Smooth muscle cell (in vitro differentiated cells): ENCODE results near the gene S100Z. TPM values are rescaled to one million over a fixed set of nuclear protein-coding genes. Genes with fewer than 3 reads are reported as not detected.

ENCODE experiments used
- DNase-seq: peaks from one replicate; lab custom pipeline; 2025; ENCODE audit not compliant: unreplicated experiment; lab: John Stamatoyannopoulos, UW
- H2AFZ ChIP-seq: fragments of 200-600 bp; sonication (generic); 2 replicates; pipeline ENCODE4 v1.6.0; 2016; ENCODE audit warnings: antibody characterized with exemption, low read depth, mild to moderate bottlenecking
- H3F3A ChIP-seq: fragments of 200-600 bp; sonication (generic); 2 replicates; pipeline ENCODE4 v1.6.0; 2017; ENCODE audit warnings: antibody characterized with exemption, low read depth
- H3K27ac ChIP-seq: fragments of 200-600 bp; sonication (generic); 2 replicates; pipeline ENCODE4 v1.5.1; 2016; ENCODE audit warnings: low read depth, mild to moderate bottlenecking
- H3K27me3 ChIP-seq: fragments of 200-600 bp; sonication (generic); 2 replicates; pipeline ENCODE4 v1.6.1; 2016; ENCODE audit warnings: low read depth, mild to moderate bottlenecking
- H3K36me3 ChIP-seq: fragments of 200-600 bp; sonication (generic); 2 replicates; pipeline ENCODE4 v1.5.1; 2016; ENCODE audit warnings: low read depth
- H3K4me1 ChIP-seq: fragments of 200-600 bp; sonication (generic); 2 replicates; pipeline ENCODE4 v1.5.1; 2016; ENCODE audit warnings: low read depth
- H3K4me2 ChIP-seq: fragments of 200-600 bp; sonication (generic); 2 replicates; pipeline ENCODE4 v1.6.0; 2016; ENCODE audit warnings: mild to moderate bottlenecking
- H3K4me3 ChIP-seq: fragments of 200-600 bp; sonication (generic); 2 replicates; pipeline ENCODE4 v1.5.1; 2016; ENCODE audit warnings: mild to moderate bottlenecking
- H3K79me2 ChIP-seq: fragments of 200-600 bp; sonication (generic); 2 replicates; pipeline ENCODE4 v1.6.0; 2016; ENCODE audit warnings: low read depth, mild to moderate bottlenecking
- H3K9ac ChIP-seq: fragments of 200-600 bp; sonication (generic); 2 replicates; pipeline ENCODE4 v1.6.0; 2016; ENCODE audit warnings: low read depth
- H3K9me3 ChIP-seq: fragments of 200-600 bp; sonication (generic); replicated peaks from 2 replicates; pipeline ENCODE4 v1.5.1; 2016; ENCODE audit warnings: low read depth
- H4K20me1 ChIP-seq: fragments of 200-600 bp; sonication (generic); 2 replicates; pipeline ENCODE4 v1.6.0; 2016; ENCODE audit warnings: low read depth
- WGBS: methylation state at CpG from one replicate; pipeline ENCODE4 v1.1.7; 2016; ENCODE audit warnings: low lambda C conversion rate; 5-methylcytosine and 5-hydroxymethylcytosine counted together
- polyA plus RNA-seq: library from polyadenylated mRNA; unstranded; fragments of >200 nt; fragmentation: Nextera tagmentation; extraction: Ambion mirVana; gene quantifications from 2 replicates; pipeline ENCODE4 v1.2.1, GENCODE V29; 2016
- total RNA-seq: library from RNA; depleted of rRNA; stranded (reverse); fragments of >200 nt; gene quantifications from 2 replicates; pipeline ENCODE4 v1.2.3, GENCODE V29; 2014
- TF ChIP-seq, protein P1 (sequence below): fragments of 200-600 bp; sonication (generic); IDR thresholded peaks from 2 replicates; pipeline ENCODE4 v1.5.1; 2017; ENCODE audit warnings: borderline replicate concordance, mild to moderate bottlenecking, antibody characterized with exemption; ENCODE audit not compliant: insufficient read depth, poor library complexity, severe bottlenecking

Gene S100Z
- total and polyA plus RNA-seq, 2 experiments from 2014 or later, result 0.34 TPM; not detected in 1

DNA sequence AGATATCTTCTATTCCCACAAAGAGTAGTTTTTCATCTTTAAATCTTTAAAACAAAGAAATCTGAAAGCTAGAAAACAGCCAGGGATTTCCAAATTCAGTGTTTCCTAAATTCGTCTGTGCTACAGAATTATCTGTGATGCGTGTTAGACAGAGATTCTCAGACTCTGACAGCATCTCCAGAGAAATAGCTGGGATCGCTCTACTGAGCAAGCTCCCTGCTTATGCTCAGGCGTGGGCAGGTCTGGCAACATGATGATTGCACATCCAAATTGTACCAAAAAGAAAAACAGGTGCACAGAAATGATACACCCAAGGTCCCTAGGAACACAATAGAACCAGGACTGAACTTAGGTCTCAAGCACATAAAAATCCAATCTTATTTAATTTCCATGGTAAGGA lies 80.3 kb downstream of the S100Z start:
- Histone ChIP-seq H2AFZ (no peak overlapping the region), H3K4me2 (no peak overlapping the region), H3K9me3 (no peaks in the 10 kb centered on the region), H3K27me3 (no peaks in the 10 kb centered on the region), H3K79me2 (no peaks in the 10 kb centered on the region), H4K20me1 (no peaks in the 10 kb centered on the region), H3K4me3 (no peak overlapping the region), H3F3A (no peaks in the 10 kb centered on the region), H3K36me3 (no peaks in the 10 kb centered on the region), H3K27ac (no peak overlapping the region), H3K4me1 (peaks cover 8% of the 10 kb centered on the region), H3K9ac (no peak overlapping the region)
- no peak for DNase-seq
- 35% methylated on average over 4 of the region's 4 CpGs for WGBS
- TF ChIP-seq, protein P1, sequence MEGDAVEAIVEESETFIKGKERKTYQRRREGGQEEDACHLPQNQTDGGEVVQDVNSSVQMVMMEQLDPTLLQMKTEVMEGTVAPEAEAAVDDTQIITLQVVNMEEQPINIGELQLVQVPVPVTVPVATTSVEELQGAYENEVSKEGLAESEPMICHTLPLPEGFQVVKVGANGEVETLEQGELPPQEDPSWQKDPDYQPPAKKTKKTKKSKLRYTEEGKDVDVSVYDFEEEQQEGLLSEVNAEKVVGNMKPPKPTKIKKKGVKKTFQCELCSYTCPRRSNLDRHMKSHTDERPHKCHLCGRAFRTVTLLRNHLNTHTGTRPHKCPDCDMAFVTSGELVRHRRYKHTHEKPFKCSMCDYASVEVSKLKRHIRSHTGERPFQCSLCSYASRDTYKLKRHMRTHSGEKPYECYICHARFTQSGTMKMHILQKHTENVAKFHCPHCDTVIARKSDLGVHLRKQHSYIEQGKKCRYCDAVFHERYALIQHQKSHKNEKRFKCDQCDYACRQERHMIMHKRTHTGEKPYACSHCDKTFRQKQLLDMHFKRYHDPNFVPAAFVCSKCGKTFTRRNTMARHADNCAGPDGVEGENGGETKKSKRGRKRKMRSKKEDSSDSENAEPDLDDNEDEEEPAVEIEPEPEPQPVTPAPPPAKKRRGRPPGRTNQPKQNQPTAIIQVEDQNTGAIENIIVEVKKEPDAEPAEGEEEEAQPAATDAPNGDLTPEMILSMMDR, result no peak

DNA sequence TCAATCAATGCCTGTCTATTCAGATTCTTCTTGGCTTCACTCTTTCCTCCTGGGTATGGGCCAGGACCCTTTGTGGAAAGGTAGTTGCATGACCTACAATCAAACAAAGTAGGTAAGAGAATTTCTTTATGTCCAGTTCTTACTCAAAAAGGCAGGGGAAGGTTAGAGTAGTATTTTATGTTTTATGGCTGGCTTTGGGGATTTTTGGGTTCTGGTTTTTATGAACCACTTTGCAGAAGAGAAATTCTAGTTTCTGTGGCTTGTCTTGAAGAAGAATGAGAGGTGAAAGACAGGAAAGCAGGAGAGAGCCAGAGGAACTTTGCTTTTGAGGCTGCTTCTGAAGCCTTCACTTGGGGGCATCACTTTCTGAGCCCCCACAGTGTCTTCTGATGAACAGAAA lies 88.4 kb downstream of the S100Z start:
- H3K9me3 ChIP-seq, result no peaks in the 10 kb centered on the region
- H2AFZ ChIP-seq, result no peak overlapping the region
- H3K27ac ChIP-seq, result no peak overlapping the region
- H3K79me2 ChIP-seq, result no peaks in the 10 kb centered on the region
- TF ChIP-seq, protein P1, result no peak
- no peaks in the 10 kb centered on the region for H3K36me3 ChIP-seq
- H3K4me1 ChIP-seq, result no peaks in the 10 kb centered on the region
- no peak overlapping the region for H3K4me3 ChIP-seq
- DNase-seq, result no peak
- H3K27me3 ChIP-seq, result no peaks in the 10 kb centered on the region
- H3F3A ChIP-seq, result no peaks in the 10 kb centered on the region
- no peak overlapping the region for H3K4me2 ChIP-seq
- no peaks in the 10 kb centered on the region for H4K20me1 ChIP-seq
- H3K9ac ChIP-seq, result no peak overlapping the region

DNA sequence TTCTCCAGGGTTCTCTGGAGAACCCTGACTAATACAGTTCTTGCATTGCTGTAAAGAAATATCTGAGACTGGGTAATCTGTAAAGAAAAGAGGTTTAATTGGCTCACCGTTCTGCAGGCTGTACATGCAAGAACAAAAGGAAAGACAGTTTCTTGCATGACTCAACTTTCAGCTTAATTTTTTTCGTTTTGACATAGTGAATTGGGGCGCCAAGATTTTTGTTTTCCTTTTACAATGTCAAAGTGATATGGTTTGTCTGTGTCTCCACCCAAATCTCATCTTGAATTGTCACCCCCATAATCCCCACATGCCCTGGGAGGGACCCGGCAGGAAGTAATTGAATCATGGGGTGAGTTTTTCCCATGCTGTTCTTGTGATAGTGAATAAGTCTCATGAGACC lies 91.2 kb downstream of the S100Z start:
- DNase-seq, result no peak
- TF ChIP-seq, protein P1, result no peak

DNA sequence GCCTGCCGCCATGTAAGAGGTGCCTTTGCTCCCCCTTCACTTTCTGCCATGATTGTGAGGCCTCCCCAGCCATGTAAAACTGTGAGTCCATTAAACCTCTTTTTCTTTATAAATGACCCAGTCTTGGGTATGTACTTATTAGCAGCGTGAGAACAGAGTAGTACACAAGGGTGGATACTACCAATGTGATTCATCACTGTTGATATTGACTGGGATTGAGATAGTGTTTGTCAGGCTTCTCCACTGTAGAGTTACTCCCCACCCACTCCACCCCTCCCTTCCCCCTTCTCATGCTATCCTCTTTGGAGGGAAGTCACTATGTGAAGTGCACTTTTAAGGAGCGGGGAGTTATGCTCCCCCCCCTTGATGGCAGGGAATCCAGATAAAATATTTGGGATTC lies 91.6 kb downstream of the S100Z start:
- TF ChIP-seq, protein P1, result no peak
- H3K9me3 ChIP-seq, result no peaks in the 10 kb centered on the region
- WGBS, result 83% methylated on average over 3 of the region's 3 CpGs

More for the DNA sequence above, 91.2 kb downstream of the S100Z start:
- Histone ChIP-seq H3K79me2 (no peaks in the 10 kb centered on the region), H3K27ac (peak overlapping the region; percentile 37), H3K9ac (no peak overlapping the region), H4K20me1 (no peaks in the 10 kb centered on the region), H2AFZ (no peak overlapping the region), H3K4me1 (no peaks in the 10 kb centered on the region), H3K4me2 (no peak overlapping the region), H3K27me3 (no peaks in the 10 kb centered on the region), H3K4me3 (no peak overlapping the region), H3F3A (no peaks in the 10 kb centered on the region), H3K36me3 (no peaks in the 10 kb centered on the region), H3K9me3 (no peaks in the 10 kb centered on the region)
- 76% methylated on average over 4 of the region's 4 CpGs for whole genome bisulfite sequencing

More for the DNA sequence above, 91.6 kb downstream of the S100Z start:
- no peak overlapping the region for H3K4me2 ChIP-seq
- H3K4me3 ChIP-seq, result no peak overlapping the region
- no peaks in the 10 kb centered on the region for H3F3A ChIP-seq
- no peak overlapping the region for H2AFZ ChIP-seq
- H3K27ac ChIP-seq, result peak overlapping the region; percentile 37
- no peaks in the 10 kb centered on the region for H3K4me1 ChIP-seq
- H3K9ac ChIP-seq, result no peak overlapping the region
- H3K27me3 ChIP-seq, result no peaks in the 10 kb centered on the region
- no peaks in the 10 kb centered on the region for H3K79me2 ChIP-seq
- no peaks in the 10 kb centered on the region for H3K36me3 ChIP-seq
- no peaks in the 10 kb centered on the region for H4K20me1 ChIP-seq
- DNase-seq, result no peak
